GM18951 (cell line): ENCODE data around the gene SLC35G6.
"Not testable (repeated sequence)": the region's sequence is repeated elsewhere in the genome, so short reads cannot be mapped to it uniquely, and the experiment has no call there.

Experiments
- POLR2A ChIP-seq: IDR thresholded peaks from 4 replicates; pipeline ENCODE4 v1.6.1; 2011; ENCODE audit warnings: mild to moderate bottlenecking; ENCODE audit not compliant: insufficient read length, insufficient read depth; ENCODE audit errors: extremely low read depth
- in situ Hi-C: fragments of 300-500 bp; cut with MboI; formaldehyde crosslinking; loops from one replicate; pipeline ENCODE4 v1.12.0; 2022; ENCODE audit warnings: low sequenced_read_pairs, mixed read lengths, inconsistent platforms; ENCODE audit not compliant: unreplicated experiment

The SLC35G6 gene

DNA sequence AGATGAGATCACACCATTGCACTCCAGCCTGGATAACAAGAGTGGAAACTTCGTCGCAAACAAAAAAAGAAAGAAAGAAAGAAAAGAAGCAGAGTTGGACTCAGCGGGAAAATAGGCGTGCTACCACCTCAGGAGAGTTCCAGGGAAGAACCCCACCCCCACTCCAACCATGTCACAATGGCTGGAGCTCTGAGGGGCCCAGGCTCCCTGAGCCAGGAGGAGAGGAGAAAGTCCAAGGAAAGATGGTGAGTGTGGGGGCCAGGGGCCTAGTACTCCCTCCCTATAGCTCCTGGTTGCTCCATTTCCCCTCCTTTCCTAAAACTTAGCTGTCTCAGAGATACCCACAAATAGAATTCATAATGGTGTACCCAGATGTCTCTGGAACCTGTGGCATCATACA lies at the start of gene SLC35G6:
SLC35G6 (plus strand) TSS at position 172 of the 400 bp plus-strand sequence; CDS start at position 243, 71 bp downstream.
- in situ Hi-C loops = not testable (repeated sequence)

DNA sequence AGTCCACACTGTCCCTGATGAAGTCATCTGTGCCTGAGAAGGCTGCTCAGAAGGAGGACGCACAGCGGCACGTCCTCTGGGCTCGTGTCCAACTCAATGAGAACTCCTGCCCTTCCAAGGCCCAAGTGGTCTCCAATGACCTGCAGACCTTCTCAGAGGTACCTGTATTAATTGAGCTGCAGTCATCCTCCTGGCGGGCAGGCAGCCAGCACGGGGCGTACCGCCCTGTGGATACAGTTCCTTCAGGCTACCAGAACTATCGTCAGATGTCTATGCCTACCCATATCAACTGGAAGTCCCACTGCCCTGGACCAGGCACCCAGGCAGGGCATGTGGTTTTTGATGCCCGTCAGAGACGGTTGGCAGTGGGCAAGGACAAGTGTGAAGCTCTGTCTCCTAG lies 49.0 kb upstream of the SLC35G6 start:
- no peak for TF ChIP-seq POLR2A
- in situ Hi-C loops = no loop called here

DNA sequence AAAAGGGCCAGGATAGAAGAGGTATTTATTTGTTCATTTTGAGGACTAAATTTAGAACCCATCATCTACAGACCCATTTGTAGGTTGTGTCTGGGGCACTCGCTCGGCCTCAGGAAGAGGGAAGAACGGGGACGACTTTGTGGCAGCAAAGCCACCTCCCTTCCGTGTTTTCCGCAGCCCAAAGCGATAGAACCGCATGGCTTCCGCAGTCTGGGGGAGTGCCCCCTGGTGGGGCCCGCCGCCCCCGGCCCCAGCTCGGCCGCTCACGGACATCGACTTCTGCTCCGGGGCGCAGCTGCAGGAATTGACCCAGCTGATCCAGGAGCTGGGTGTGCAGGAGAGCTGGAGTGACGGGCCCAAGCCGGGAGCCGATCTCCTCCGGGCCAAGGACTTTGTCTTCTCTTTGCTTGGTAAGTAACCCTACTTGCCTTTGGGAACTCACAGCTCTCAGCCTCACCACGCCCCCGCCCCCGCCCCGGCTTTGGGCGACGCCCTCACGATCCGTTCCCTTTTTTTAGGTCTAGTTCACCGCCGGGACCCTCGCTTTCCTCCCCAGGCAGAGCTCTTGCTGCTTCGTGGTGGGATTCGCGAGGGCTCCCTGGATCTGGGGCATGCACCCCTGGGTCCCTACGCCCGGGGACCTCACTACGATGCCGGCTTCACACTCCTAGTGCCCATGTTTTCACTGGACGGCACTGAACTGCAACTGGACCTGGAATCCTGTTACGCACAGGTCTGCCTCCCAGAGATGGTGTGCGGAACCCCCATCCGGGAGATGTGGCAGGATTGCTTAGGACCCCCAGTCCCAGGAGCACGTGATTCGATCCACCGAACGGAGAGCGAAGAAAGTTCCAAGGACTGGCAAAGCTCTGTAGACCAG lies 45.3 kb upstream of the SLC35G6 start:
- TF ChIP-seq POLR2A = peak; percentile 39
- in situ Hi-C loops = no loop called here

DNA sequence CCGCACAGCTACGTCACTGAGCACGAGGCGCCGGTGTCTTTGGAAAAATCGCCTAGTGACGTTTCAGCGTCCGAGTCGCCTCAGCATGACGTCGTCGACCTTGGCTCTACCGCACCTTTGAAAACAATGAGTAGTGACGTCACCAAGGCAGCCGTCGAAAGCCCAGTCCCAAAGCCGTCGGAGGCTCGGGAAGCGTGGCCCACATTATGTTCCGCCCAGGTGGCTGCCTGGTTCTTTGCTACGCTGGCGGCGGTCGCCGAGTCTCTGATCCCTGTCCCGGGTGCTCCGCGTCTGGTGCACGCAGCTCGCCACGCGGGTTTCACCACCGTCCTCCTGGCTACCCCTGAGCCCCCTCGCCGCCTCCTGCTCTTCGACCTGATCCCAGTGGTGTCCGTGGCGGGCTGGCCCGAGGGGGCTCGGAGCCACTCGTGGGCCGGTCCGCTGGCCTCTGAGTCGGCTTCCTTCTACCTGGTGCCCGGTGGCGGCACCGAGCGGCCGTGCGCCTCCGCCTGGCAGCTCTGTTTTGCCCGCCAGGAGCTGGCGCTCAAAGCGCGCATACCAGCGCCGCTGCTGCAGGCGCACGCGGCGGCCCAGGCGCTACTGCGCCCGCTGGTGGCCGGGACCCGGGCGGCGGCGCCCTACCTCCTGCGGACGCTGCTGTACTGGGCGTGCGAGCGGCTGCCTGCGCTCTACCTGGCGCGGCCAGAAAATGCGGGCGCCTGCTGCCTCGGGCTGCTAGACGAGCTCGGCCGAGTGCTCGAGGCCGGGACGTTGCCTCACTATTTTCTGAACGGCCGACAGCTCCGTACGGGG lies 44.5 kb upstream of the SLC35G6 start:
- TF ChIP-seq POLR2A = peak; percentile 27
- in situ Hi-C loops = no loop called here

DNA sequence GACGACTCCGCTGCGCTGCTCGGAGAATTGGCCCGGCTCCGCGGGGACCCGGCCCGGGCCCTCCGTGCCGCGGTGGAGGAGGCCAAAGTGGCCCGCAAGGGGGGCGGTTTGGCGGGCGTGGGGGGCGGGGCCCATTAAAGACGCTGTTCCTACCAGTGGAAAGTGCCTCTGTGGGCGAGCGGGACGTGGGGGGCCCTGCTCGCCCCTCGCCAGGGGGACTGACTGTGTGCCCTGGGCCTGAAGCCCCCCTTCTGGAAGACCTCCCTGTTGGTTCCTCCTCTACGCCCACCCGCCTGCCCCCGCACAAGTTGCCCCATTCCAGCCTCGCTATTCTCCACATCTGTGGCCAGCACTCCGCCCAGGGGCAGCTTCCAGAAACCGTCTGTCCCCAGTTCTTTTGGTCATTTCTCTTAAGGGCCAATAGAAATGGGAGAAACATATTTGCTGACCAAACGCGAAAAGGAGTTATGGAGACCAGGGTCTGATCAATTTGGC lies 43.8 kb upstream of the SLC35G6 start:
- in situ Hi-C loops = no loop called here
- no peak for TF ChIP-seq POLR2A

DNA sequence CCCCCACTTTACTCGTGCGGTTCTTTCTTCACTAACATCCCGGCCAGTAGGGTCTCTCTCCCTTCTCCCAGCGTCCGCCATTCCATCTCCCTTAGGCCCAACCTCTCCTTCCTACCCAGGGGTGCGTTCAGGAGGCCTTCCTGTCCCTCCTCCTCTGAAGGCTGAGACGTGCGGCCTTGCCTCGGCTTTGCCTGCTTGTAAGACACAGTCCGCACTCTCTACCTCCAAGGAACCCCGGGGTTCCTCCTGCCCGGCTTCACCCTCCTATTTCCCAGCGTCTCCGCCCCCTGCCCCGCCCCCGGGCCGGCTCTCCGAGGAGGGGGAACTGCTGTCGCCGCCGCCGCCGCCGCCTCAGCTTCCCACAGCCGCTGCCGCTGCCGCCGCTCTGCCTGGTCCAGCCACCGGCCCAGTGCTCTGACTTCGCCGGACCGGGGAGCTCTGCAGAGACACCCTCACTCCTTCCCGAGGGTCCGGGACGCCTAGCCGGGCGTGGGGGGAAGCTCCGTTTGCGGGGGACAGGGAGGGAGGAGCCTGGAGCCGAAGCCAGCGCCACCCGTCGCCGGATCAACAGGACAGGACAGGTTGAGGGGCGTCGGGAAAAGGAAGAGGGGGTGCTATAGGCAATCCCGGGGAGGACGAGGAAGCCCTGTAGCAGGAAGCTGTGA lies 43.2 kb upstream of the SLC35G6 start:
- in situ Hi-C loops = no loop called here
- TF ChIP-seq POLR2A = no peak

DNA sequence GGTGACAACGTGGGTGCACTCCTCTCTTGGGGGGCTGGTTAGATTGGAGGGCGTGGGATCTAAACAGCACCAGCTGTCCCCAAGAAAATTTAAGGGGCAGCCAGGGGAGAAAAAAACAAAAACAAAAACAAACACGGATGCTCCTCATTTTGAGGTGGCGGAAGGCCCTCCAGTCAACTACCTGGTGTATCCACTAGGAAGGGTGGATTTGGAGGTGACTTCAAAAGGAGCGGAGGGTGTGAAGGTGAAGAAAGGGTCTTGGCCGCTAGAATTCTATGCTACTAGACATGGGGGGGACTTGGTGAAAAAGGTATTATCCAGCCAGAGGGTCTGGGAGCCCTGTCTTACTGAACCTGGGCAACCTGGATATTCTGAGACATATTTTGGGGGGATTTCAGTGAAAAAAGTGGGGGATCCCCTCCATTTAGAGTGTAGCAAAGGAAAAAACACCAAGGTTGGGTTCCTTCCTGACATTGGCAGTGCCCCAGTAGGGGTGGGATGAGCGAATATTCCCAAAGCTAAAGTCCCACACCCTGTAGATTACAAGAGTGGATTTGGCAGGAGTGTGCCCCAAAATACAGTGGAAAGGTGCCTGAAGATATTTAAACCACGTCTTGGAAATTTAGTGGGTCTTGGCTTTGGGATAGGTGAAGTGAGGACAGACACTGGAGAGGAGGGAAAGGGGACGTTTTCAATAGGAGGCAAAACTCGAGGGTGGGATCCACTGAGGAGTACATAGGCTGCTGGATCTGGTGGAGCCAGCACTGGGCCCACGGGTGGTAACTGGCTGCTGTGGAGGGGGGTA lies 42.4 kb upstream of the SLC35G6 start:
- in situ Hi-C loops = no loop called here
- no peak for TF ChIP-seq POLR2A

DNA sequence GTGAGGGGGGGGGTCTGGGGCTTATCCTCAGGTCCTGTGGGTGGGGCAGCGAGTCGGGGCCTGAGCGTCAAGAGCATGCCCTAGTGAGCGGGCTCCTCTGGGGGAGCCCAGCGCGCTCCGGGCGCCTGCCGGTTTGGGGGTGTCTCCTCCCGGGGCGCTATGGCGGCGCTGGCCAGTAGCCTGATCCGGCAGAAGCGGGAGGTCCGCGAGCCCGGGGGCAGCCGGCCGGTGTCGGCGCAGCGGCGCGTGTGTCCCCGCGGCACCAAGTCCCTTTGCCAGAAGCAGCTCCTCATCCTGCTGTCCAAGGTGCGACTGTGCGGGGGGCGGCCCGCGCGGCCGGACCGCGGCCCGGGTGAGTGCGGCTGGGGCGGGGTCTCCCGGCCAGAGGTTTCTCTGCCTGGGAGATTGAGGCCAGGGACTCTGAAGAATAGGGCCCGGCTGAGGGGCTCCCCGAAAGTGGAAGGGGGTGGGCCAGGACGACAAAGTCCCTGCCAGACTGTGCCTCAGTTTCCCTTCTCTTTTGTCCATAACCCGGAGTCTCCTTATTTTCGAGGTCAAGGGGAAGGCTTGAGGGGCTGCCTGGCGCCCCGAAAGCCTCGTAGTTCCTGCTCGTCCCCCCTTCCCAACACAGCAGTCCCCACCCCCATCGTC lies 41.7 kb upstream of the SLC35G6 start, which contains the start of gene FGF11:
FGF11 (plus strand) TSS at position 51 of the 651 bp plus-strand sequence; CDS start at position 160, 109 bp downstream.
- no peak for TF ChIP-seq POLR2A
- in situ Hi-C loops = no loop called here

DNA sequence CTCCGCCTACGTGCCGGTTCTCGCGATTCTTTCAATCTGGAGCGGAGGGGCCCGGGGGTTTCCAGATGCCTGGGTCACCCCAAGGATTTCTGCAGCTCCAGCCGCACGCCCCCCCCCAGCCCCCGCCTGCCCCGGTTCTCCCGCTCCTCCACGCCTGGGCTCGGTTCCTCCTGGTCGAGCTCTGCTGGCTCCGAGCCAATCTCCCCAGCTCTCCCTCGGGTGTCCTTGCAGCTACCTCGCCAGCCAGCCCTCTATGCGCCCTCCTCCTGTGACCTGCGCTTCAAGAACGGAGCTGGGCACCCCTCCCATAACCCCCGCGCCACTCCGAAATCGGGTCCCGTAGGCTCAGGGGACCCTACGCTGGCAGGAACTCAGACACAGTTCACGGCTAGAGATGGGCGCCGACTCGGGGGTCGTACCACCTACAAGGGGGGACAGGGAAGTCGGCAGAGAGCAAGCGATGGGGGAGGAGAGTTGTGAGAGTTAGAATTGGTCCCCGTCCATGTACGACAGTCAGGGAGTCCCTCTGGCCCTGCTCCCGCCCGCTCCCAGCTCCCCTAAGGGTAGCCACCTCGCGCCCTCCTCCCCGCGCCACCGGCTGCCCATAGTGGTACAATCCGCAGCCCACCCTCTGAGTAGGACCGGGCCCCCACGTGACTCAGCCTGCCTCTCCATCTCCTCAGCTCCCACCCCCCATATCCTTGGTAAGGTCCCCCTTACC lies 41.0 kb upstream of the SLC35G6 start:
- peak; percentile 29 for TF ChIP-seq POLR2A
- in situ Hi-C loops = no loop called here

DNA sequence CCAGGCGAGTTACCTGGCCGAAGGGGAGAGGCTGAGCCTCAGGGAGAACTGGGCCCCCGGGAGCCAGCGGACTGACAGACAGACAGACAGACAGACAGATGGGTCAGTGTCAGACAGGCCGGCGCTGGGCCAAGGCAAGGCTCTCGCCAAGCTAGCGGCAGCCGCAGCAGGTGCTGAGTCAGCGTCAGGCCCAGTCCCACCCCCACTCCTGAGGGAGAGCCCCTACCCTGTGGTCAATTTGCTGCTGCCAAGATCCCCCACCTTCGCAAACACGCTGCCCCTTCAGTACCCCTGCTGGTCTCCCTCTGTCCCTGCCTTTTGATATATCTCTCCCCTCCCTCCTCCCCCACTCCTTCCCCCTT lies 40.4 kb upstream of the SLC35G6 start:
- in situ Hi-C loops = no loop called here
- no peak for TF ChIP-seq POLR2A

DNA sequence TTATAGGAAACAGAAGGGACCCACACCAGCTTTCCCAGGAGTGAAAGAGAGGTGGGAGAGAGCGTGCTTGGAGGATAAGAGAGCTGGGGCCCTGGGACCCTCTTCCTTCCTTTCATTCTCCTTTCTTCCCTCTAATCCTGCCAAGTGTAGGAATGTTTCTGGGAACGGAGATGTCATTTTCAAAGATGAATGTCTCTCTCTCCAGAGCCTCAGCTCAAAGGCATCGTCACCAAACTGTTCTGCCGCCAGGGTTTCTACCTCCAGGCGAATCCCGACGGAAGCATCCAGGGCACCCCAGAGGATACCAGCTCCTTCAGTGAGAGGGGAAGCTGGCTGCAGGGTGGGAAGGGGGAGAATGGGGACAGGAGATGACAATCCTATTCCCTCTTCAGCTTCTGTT lies 40.0 kb upstream of the SLC35G6 start:
- no peak for TF ChIP-seq POLR2A
- in situ Hi-C loops = no loop called here
